Esophagus muscularis mucosa (tissue), 4 donors: ENCODE measurements around the gene SLC3A2. TPM values are rescaled to one million over a fixed set of nuclear protein-coding genes. Genes with fewer than 3 reads are reported as not detected.
A peak's percentile ranks its signal among the peaks of the same experiment; 100 is the strongest.

ENCODE experiments used
- DNase-seq: peaks from one replicate; pipeline ENCODE4 v3.0.0-alpha.2; 2017; ENCODE audit errors: extremely low spot score
- H3K27ac ChIP-seq, 4 donors: fragments of 200-600 bp; sonication (generic); replicated peaks in 1 of 4; 1 replicate in 3 of 4; 2 replicates in 1 of 4; pipeline ENCODE4 v1.5.1; 2016 to 2019; ENCODE audit warnings: mild to moderate bottlenecking in 1 of 4
- H3K27me3 ChIP-seq, 4 donors: fragments of 200-600 bp; sonication (generic); one replicate each; pipeline versions ENCODE4 v1.5.1 to v1.6.0; 2016 to 2019
- H3K36me3 ChIP-seq, 4 donors: fragments of 200-600 bp; sonication (generic); one replicate each; pipeline ENCODE4 v1.5.1; 2016 to 2019
- H3K4me1 ChIP-seq, 4 donors: fragments of 200-600 bp; sonication (generic); one replicate each; pipeline ENCODE4 v1.5.1; 2016 to 2019
- H3K4me3 ChIP-seq, 4 donors: fragments of 200-600 bp; sonication (generic); 1 replicate in 2 of 4; 2 replicates in 2 of 4; pipeline ENCODE4 v1.5.1; 2016 to 2019; ENCODE audit warnings: mild to moderate bottlenecking in 4 of 4, moderate library complexity in 1 of 4
- H3K9me3 ChIP-seq, 4 donors: fragments of 200-600 bp; sonication (generic); 1 replicate in 3 of 4; 2 replicates in 1 of 4; pipeline ENCODE4 v1.5.1; 2016 to 2019
- EP300 ChIP-seq: sonication (generic); formaldehyde crosslinking; IDR thresholded peaks from one replicate; pipeline ENCODE4 v1.6.1; 2017; ENCODE audit warnings: antibody characterized with exemption
- POLR2A ChIP-seq: fragments of 450-650 bp; IDR thresholded peaks from one replicate; pipeline ENCODE4 v1.6.1; 2017; ENCODE audit warnings: antibody characterized with exemption, moderate library complexity, mild to moderate bottlenecking, low read depth
- POLR2AphosphoS5 ChIP-seq, 2 donors: sonication (generic); formaldehyde crosslinking; IDR thresholded peaks; one replicate each; pipeline ENCODE4 v1.6.1; 2017; ENCODE audit warnings: antibody characterized with exemption in 2 of 2
- WGBS: methylation state at CpG from one replicate; pipeline ENCODE4 v1.1.5; 2018; 5-methylcytosine and 5-hydroxymethylcytosine counted together
- intact Hi-C: fragments of 100-400 bp; cut with DNase I; formaldehyde crosslinking; loops from one replicate; pipeline ENCODE4 v1.15.1; 2023
- total RNA-seq, 4 donors: library from RNA; depleted of rRNA; stranded (reverse); fragments of >200 nt; gene quantifications; one replicate each; pipeline versions ENCODE4 v1.1.0 to v1.2.1, GENCODE V29; 2016
- TF ChIP-seq, protein P1 (sequence below), 3 experiments: fragments of 200-600 bp in 2 of 3; fragments of 450-650 bp in 1 of 3; sonication (generic) in 2 of 3; IDR thresholded peaks; one replicate each; pipeline ENCODE4 v1.5.1; 2017 to 2019; ENCODE audit warnings: antibody characterized with exemption in 3 of 3, mild to moderate bottlenecking in 2 of 3, moderate library complexity in 1 of 3

The SLC3A2 gene
- total RNA-seq, 4 donors from 2014 or later: 53.2 to 123 (median 86.4) TPM

DNA sequence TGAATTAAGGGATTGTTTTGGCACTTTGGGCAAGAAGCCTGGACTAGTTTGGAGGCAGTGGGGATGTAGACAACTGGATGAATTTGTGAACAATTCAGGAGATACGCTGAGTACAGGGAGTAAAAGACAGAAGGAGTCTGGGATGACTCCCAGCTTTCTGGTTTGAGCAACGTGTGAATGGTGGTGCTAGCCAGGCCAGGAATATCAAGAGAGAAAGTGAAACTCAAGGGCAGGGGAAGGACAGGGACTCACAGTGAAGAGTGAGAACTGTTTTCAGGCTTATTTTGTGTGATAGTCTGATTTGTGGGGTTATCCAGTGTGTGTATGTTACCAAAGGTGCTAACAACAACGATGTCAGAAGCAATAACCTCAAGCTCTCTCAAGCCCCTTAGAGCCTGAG lies 24.6 kb downstream of the SLC3A2 start:
- WGBS: 38% methylated on average over 3 of the region's 3 CpGs
- no peak for TF ChIP-seq EP300
- TF ChIP-seq POLR2AphosphoS5 (IDR thresholded peaks at IDR 0.05): no peak
- TF ChIP-seq POLR2A: no peak
- TF ChIP-seq, protein P1, sequence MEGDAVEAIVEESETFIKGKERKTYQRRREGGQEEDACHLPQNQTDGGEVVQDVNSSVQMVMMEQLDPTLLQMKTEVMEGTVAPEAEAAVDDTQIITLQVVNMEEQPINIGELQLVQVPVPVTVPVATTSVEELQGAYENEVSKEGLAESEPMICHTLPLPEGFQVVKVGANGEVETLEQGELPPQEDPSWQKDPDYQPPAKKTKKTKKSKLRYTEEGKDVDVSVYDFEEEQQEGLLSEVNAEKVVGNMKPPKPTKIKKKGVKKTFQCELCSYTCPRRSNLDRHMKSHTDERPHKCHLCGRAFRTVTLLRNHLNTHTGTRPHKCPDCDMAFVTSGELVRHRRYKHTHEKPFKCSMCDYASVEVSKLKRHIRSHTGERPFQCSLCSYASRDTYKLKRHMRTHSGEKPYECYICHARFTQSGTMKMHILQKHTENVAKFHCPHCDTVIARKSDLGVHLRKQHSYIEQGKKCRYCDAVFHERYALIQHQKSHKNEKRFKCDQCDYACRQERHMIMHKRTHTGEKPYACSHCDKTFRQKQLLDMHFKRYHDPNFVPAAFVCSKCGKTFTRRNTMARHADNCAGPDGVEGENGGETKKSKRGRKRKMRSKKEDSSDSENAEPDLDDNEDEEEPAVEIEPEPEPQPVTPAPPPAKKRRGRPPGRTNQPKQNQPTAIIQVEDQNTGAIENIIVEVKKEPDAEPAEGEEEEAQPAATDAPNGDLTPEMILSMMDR (IDR thresholded peaks at IDR 0.05): no peak
- Histone ChIP-seq H3K27ac (peak overlapping the region in 1 of 4 donors; percentile 66), H3K27me3 (no peaks in the 10 kb centered on the region), H3K9me3 (no peaks in the 10 kb centered on the region), H3K36me3 (no peaks in the 10 kb centered on the region), H3K4me3 (no peak overlapping the region), H3K4me1 (peaks cover 12 to 31% (median 25%) of the 10 kb centered on the region in 4 donors)
- DNase-seq: no peak
- intact Hi-C loops: no loop called here

DNA sequence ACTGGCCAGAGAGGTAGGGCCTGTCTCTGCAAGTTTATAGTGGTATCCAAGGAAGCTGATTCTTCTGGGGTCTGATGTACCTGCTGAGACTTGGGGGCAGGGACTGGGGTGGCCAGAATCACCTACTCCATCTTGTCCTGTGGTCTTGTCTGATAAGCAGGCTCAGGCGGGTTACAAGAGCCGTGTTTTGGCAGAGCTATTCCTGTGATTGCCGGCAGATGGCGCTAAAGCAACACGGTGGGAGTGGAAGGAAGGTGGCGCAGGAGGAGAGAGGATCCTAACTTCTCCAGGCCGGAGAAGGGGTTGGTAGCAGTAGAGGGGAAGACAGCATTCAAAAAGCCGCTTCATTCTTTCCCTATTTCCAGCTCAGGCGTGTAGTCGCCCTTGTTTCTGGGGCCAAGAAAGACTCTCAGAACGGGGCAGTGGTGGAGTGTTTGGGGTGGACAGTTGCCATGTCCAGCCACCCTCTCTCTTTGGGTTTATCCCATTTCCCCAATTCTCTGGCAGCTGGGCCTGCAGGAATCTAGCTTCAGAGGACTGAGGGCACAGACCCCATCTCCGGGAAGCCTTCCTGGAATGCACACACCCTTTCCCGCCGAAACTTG lies 25.3 kb downstream of the SLC3A2 start:
- peak overlapping the region in 1 of 4 donors; percentile 66 for H3K27ac ChIP-seq

DNA sequence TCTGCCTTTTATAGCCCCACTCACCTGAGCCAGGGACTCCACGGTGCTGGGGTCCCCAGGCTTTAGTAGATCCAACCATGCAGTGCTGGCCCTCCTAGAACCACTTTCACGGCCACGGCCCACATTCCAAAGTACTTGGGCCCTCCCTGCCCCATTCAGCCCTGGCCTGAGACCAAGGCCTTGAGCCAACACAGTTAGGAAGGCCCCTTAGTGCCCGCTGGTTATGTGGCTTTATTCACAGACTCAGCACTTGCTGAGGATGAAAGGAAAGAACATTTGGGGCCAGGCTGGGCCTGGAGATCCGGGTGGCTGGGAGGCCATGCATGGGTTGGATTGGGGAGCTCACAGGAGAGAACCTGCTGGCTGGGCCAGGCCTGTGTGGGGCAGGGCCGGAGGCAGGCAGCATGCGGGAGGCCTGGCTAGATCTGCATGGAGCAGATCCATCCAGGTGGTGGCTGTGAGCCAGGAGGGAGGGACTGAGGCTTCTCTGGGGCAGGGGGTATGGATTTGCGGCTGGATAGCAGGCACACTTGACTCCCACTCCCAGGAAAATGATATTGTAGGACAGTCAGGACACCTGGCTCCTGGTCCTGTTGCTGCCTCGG lies 27.9 kb downstream of the SLC3A2 start:
- no peaks in the 10 kb centered on the region for H3K36me3 ChIP-seq
- no peaks in the 10 kb centered on the region for H3K9me3 ChIP-seq
- WGBS: 72% methylated on average over 6 of the region's 9 CpGs
- DNase-seq: no peak
- H3K27me3 ChIP-seq: no peaks in the 10 kb centered on the region
- TF ChIP-seq, protein P1 (IDR thresholded peaks at IDR 0.05): no peak
- TF ChIP-seq POLR2A (no peak), POLR2AphosphoS5 (IDR thresholded peaks at IDR 0.05) (no peak), EP300 (no peak)
- intact Hi-C loops: no loop called here
- H3K4me3 ChIP-seq: no peak overlapping the region
- no peak overlapping the region for H3K27ac ChIP-seq
- H3K4me1 ChIP-seq: peaks cover 12 to 31% (median 25%) of the 10 kb centered on the region in 4 donors

More for the DNA sequence above, 25.3 kb downstream of the SLC3A2 start:
- TF ChIP-seq POLR2A (no peak), EP300 (no peak), POLR2AphosphoS5 (IDR thresholded peaks at IDR 0.05) (peak in 1 of 2 donors; percentile 34)
- TF ChIP-seq, protein P1 (IDR thresholded peaks at IDR 0.05): peak in 2 of 3 experiments; percentile 97
- intact Hi-C loops: loop anchor here (1.0 kb wide), 1 partner anchor 118 kb away; no protein-coding TSS in a partner anchor
- Histone ChIP-seq H3K4me3 (no peak overlapping the region), H3K36me3 (no peaks in the 10 kb centered on the region), H3K9me3 (no peaks in the 10 kb centered on the region), H3K27me3 (no peaks in the 10 kb centered on the region), H3K4me1 (peaks cover 12 to 31% (median 25%) of the 10 kb centered on the region in 4 donors)
- WGBS: 24% methylated on average over 14 of the region's 14 CpGs
- peak; percentile 94 for DNase-seq

DNA sequence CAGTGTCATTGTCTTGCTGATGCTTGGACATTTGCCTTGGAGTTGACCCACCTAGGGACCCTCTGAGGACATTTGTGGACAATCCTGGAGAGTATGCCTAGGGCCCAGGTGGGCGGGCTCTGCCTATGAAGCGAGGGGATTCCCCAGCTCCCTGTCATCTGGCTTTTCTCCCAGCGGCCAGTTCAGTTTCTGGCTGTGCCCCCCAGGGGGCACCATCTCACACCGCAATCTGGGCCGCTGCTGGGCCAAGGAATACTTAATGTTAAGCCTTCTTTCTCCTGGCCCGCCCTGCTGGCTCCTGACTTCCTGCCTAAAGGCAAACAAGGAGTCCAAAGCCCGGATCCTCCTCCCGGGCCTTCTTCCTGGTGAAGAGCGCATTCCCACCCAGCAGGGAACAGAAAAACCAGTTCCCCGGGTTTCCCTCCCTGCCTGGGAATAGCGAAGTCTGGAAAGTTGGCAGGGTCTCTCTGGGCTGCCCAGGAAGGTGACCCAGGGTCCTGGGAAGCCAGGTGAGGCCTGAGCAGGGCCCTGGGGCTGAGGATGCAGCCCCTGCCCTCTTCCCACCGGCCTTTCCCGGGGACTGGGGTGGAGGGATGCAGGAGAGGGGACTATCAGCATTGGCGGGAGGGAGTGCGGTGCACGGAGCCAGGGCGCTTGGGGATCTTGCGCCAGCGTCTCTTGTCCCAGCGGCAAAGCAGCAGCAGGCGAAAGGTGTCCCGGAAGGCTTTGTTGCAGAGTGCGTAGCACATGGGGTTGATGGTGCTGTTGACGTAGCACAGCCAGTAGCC lies 28.6 kb downstream of the SLC3A2 start:
- peaks cover 12 to 31% (median 25%) of the 10 kb centered on the region in 4 donors for H3K4me1 ChIP-seq
- H3K36me3 ChIP-seq: no peaks in the 10 kb centered on the region
- intact Hi-C loops: no loop called here
- 56% methylated on average over 20 of the region's 24 CpGs for WGBS
- DNase-seq: no peak
- H3K9me3 ChIP-seq: no peaks in the 10 kb centered on the region
- H3K27ac ChIP-seq: peak overlapping the region in 1 of 4 donors; percentile 60
- TF ChIP-seq POLR2AphosphoS5 (IDR thresholded peaks at IDR 0.05): peak in 1 of 2 donors; percentile 30
- TF ChIP-seq, protein P1 (IDR thresholded peaks at IDR 0.05): peak; percentile 31 to 49 (median 33)
- TF ChIP-seq POLR2A: no peak
- no peaks in the 10 kb centered on the region for H3K27me3 ChIP-seq
- no peak overlapping the region for H3K4me3 ChIP-seq
